Fibroblast of skin of abdomen (primary cell): Measurements from ENCODE around the gene HOXA4. TPM values are rescaled to one million over a fixed set of nuclear protein-coding genes. Genes with fewer than 3 reads are reported as not detected.

Source experiments
- DNase-seq: peaks from one replicate; pipeline ENCODE4 v3.0.0-alpha.2; 2013
- polyA plus RNA-seq, 2 experiments: library from polyadenylated mRNA; unstranded; fragments of 120-200 nt; gene quantifications; one replicate each; pipeline ENCODE4 v1.2.1, GENCODE V29; 2013; ENCODE audit not compliant: insufficient read length in 2 of 2

The HOXA4 gene
- polyA plus RNA-seq (2013, experiment 1 of 2; ENCODE audit: insufficient read length), result 5.6 TPM
- polyA plus RNA-seq (2013, experiment 2 of 2; ENCODE audit: insufficient read length), result 7.1 TPM

- DNase-seq, result peak; percentile 93
Observed at GRCh38 chr7:27130540-27131389, at the start of gene HOXA4. Gene HOXA4 (minus strand): TSS chr7:27130757. CDS start chr7:27130733, 24 bp downstream.

DNA sequence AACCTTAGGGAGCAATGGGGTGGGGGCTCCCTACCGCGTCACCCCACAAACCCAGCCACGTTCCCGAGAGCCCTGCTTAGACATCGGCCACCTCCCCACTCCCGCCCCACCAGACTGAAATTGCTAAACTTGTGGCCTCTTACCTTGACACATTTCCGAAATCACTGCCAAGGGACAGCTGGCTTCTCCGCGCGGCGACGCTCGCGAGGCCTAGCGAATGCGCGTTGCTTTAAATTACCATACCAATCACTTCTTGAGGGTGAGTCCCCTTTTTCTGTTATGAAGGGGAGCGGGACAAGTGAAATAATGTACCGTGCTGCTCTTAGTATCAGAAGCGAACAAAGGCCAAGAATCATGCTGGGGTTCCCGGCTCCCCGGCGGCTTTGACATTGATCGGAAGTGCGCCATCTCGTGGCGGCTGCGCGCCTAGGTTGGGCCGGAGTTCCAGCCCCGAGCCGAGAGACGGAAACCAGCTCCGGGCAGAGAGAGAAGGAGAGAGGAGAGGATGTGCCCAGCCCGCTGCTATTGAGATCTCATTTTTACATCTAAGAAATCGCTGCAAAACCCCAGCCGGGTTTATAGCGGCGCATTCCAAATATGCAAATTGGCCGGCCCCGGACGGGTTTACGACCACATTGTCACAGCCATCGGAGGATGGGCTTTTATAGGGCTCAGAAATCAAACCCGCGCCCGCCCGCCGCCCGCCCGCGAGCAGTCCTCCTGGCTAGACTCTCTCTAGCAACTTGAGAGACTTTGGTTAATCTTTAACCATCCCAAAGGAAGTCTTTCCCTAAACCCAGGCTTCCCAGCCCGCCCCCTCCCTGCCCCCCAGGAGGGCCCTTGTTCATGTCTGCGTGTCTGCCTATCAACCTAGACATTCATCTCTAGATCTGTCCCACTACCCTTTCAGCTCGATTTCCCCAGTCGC, 49.2 kb upstream of the HOXA4 start:
- DNase-seq, result peak; percentile 76

- DNase-seq, result no peak
Observed at GRCh38 chr7:27179030-27179429, 48.5 kb upstream of the HOXA4 start.

GRCh38 chr7:27178366-27178765, 47.8 kb upstream of the HOXA4 start:
- DNase-seq, result no peak

- no peak for DNase-seq
Observed at GRCh38 chr7:27177795-27178320, 47.3 kb upstream of the HOXA4 start.

GRCh38 chr7:27176962-27177794, 46.6 kb upstream of the HOXA4 start:
- no peak for DNase-seq

- DNase-seq, result no peak
Observed at GRCh38 chr7:27176524-27176845, 45.9 kb upstream of the HOXA4 start.

- DNase-seq, result no peak
Observed at GRCh38 chr7:27175626-27176523, 45.3 kb upstream of the HOXA4 start.

DNA sequence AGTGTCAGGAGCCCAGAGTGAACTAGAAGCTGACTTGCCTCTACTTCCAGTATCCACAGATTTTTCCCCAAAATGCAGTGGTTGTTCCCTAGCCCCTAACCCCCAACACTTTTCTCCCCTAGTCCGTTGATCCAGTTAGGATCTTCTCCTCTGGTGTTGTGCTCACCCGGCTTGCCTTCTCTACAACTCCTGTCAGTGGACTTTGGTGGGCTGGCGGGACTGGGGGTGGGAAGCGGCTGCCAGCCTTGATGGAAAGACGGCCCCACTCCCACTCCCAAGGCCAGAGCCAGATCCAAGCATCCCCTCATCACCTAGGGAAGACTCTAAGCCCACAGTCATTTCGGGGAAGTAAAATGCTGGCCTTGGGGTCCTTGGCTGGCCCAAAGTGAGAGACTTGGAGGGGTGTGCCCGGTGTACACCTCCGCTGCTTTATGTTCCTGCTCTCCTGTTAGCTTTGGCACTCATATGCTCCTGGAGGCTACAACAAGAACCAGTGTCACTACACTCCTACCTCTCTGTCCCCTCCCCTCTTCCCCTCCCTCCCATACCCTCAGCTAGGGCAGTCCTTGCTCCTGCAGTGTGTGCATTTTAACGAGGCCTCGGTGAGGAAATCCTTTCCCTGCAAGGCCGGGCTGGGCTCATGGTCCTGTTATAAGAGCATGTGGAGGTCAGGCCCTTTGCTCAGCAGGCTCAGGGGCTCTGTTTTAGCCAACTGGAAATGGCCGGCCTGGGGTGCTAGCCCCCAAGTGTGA, 44.5 kb upstream of the HOXA4 start:
- DNase-seq, result no peak

GRCh38 chr7:27173956-27174873, 43.7 kb upstream of the HOXA4 start, which contains the start of gene HOXA10:
Gene HOXA10 (minus strand): TSS chr7:27174320. CDS start chr7:27174306, 14 bp downstream.
- DNase-seq, result peak; percentile 55

- DNase-seq, result no peak
Observed at GRCh38 chr7:27173511-27173955, 43.0 kb upstream of the HOXA4 start.

DNA sequence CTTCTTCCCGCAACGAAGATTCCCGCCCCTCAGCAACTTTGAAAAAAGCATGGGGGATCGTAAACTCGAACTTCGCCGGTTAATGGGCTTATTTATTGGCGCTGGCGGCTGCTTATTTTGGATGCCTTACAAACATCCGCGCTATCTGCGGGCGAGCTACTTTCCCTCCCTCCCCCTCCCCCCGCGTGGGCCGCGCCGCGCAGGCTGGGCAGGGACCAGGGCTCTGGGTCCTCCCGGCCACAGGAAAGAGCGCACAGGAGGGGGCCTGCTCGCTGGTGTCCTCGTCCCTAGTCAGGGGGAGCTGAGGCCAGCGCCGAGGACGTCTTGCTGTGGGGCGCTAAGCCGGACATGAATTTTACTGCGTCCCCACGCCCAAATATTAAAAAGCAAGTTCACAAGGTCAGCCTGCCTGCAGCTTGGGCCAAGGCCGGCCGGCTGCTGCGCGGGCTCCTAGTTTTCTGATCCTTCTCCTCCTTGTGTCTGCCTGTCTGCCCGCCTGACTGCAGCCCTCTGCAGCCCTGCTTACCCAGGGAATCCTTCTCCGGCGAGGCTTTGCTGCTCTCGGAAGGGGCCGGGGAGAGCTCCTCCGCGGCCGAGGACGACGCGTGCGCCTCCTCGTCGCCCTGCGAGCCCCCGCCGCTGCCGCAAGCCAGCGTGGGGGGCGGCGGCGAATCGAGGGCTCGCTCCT, 42.4 kb upstream of the HOXA4 start:
- peak; percentile 75 for DNase-seq

DNA sequence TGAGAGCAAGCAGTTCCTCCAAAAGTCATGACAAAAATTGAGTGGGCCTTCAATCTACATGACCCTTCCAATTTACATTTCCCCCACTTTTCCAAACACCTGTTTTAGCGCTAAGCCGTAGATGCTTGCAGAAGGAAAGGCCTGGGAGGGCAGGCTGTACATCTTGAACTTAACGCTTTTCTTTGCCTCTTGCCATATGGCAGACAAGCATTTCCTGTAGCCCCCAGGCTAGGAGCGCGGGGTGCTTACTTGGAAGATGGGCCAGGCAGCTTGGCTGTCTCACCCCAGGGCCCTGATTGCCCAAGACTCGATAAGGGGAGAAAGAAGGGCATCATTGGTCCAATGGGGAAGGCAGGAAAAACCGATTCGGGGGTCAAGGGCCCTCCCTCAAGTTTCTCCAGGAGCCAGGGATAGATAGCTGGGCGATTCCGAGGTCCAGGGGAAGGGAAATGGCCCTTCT, 41.8 kb upstream of the HOXA4 start:
- no peak for DNase-seq

DNA sequence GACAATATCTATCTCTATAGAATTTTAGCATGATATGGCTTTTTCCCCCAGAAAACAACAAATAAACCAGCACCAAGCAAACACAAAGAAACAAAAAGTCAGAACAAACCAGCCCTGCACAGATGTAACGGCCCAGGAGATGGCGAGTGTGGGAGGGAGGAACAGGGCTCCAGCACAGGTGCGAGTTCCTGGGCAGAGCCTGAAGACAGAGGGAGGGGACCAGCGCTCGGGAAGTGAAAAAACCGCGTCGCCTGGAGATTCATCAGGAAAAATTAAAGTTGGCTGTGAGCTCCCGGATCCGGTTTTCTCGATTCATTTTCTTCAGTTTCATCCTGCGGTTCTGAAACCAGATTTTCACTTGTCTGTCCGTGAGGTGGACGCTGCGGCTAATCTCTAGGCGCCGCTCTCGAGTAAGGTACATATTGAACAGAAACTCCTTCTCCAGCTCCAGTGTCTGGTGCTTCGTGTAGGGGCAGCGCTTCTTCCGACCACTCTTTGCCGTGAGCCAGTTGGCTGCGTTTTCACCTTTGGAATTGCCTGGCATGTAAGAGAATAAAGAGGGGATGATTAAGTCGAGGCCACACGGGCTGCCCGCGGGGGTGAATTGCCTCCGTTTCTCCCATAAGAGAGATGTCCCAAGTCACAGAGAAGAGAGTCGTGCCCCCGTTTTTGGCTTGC, 41.2 kb upstream of the HOXA4 start:
- DNase-seq, result no peak

- DNase-seq, result no peak
Observed at GRCh38 chr7:27171325-27171636, 40.7 kb upstream of the HOXA4 start.

DNA sequence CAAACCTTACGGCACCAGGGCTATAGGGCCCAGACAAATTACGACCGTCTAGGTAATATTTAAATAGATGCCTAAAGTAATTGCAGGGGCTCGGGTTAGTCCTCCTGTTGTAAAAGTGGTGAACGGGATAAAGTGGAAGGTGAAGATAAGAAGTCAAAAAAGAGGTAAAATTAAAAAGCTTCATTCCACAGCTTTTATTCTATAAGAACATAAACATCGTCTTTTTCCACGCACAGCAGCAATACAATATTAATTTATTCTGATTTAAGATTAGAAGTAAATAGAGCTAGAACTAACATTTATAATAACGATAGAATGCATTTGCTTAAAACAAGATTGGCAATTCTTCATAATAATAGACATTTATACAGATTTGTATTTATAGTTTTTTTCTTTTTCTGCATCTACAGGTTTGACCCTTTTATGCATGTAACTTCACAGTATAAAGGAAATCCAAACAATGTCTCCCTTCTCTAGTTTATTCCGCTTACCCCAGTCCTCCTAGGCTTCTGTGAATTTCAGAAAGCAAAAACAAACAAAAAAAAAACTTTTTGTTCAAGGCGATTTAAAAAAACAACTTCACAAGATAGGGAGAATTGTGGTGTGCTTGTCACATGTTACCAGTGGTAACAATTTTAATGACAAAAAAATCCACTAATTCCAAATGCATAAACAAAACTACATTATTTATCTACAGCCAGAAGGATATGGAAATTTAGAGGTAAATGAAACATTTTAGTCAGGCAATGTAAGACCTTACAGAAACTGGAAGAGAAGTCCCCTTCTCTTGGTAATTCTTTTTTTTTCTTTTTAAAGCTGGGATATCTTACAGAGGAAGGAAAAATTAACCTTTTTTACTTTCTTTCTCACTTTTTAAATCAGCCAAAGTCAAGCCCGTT, 40.1 kb upstream of the HOXA4 start:
- no peak for DNase-seq
